Measurements from ENCODE around the gene GON4L.

DNA sequence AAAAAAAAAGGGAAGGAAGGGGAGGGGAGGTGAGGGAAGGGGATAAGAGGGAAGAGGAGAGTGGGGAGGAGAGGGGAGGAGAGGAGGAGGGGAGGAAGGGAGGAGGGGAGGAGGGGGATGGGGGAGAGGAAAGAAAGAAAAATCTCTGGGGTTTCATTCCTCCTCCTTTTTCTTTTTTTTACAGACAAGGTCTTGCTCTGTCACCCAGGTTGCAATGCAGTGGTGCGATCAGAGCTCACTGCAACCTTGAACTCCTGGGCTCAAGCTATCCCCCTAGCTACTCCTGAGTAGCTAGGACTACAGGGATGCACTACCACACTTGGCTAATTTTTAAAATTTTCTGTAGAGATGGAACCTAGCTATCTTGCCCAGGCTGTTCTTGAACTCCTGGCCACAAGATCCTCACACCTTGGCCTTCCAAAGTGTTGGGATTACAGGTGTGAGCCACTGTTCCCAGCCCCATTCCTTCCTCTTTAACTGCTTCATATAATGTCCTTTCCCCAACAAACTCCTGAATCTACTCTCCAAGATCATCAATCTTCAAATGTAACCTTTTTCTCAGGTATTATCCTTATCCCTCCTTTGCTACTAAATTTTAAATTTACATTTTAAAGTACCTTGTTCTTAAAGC is 23.2 kb downstream of the GON4L start:
- TF ChIP-seq, protein P1, sequence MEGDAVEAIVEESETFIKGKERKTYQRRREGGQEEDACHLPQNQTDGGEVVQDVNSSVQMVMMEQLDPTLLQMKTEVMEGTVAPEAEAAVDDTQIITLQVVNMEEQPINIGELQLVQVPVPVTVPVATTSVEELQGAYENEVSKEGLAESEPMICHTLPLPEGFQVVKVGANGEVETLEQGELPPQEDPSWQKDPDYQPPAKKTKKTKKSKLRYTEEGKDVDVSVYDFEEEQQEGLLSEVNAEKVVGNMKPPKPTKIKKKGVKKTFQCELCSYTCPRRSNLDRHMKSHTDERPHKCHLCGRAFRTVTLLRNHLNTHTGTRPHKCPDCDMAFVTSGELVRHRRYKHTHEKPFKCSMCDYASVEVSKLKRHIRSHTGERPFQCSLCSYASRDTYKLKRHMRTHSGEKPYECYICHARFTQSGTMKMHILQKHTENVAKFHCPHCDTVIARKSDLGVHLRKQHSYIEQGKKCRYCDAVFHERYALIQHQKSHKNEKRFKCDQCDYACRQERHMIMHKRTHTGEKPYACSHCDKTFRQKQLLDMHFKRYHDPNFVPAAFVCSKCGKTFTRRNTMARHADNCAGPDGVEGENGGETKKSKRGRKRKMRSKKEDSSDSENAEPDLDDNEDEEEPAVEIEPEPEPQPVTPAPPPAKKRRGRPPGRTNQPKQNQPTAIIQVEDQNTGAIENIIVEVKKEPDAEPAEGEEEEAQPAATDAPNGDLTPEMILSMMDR (IDR thresholded peaks at IDR 0.05) = no peak
- no peak for TF ChIP-seq POLR2A (IDR thresholded peaks at IDR 0.05)
